Activated T-cell treated with anti-CD3 and anti-CD28 coated beads, Interleukin-2, amount 50 U/mL, for 72 hours (primary cell): ENCODE results near the gene PCK2. TPM values are rescaled to one million over a fixed set of nuclear protein-coding genes. Genes with fewer than 3 reads are reported as not detected.

Source experiments
- ATAC-seq, 2 donors: fragments of 150-1000 bp; cut with Tn5 transposase; replicated peaks in 1 of 2; 2 replicates each; pipeline ENCODE4 v1.10.0; 2021; ENCODE audit warnings: moderate library complexity in 2 of 2, mild to moderate bottlenecking in 1 of 2
- DNase-seq, 2 donors: peaks; one replicate each; pipeline ENCODE4 v3.0.0; 2021 to 2022; ENCODE audit warnings: mixed read lengths in 1 of 2
- H3K27ac Mint-ChIP-seq: one replicate; pipeline ENCODE4 v1.8.0; 2022; ENCODE audit warnings: mild to moderate bottlenecking, moderate library complexity, mixed read lengths
- H3K27me3 Mint-ChIP-seq: one replicate; pipeline ENCODE4 v1.8.0; 2022; ENCODE audit warnings: low read depth, mixed read lengths
- H3K36me3 Mint-ChIP-seq, 2 donors: one replicate each; pipeline ENCODE4 v1.8.0; 2022; ENCODE audit warnings: mixed read lengths in 2 of 2, mild to moderate bottlenecking in 1 of 2; ENCODE audit not compliant: insufficient read depth in 2 of 2
- H3K4me1 Mint-ChIP-seq: one replicate; pipeline ENCODE4 v1.8.0; 2022; ENCODE audit warnings: low read depth, mixed read lengths
- H3K4me3 Mint-ChIP-seq, 2 donors: one replicate each; pipeline ENCODE4 v1.8.0; 2022; ENCODE audit warnings: mild to moderate bottlenecking in 2 of 2, mixed read lengths in 2 of 2, moderate library complexity in 2 of 2
- H3K9me3 Mint-ChIP-seq, 2 donors: one replicate each; pipeline ENCODE4 v1.8.0; 2022; ENCODE audit warnings: mixed read lengths in 2 of 2
- total RNA-seq, 2 donors: library from RNA; stranded (reverse); gene quantifications; one replicate each; pipeline ENCODE4 v1.2.3, GENCODE V29; 2022

The PCK2 gene
- total RNA-seq, 2 donors from 2014 or later = 161 to 180 TPM

DNA sequence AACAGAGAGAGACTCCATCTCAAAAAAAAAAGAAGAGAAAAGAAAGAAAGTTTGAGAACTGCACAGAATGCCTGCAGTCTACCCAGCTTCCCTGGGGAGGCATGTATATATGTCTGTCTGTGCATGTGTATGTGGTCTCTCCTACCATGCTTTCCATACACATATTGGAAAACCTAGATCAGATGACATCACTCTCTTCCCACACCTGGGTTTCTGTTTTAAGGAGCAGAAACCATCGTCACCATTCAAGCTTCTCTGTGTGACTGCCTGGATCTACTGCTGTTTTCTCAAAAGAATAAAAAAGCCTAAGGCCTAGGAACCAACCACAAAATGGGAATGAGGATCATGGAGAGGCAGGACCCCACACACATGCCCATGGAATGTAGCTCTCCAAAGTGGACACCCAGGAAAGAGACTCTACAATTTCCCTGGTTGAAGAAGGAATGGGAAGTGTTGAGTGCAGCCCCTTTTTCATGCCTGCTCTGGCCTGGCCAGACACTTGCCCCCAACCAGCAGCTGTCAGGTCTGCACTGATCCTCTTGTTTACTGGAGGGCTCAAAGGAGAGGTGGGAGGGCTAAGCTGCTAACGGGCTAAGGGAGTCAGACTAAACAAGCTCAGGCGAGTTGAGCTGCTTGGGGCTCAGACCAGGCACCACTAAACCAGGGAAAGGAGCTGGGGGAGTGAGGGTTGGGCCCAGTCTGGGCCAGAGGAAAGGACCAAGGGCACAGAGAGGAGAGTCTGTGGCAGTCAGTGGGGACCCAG is 7.7 kb upstream of the PCK2 start:
- H3K27ac Mint-ChIP-seq = no peak overlapping the region
- DNase-seq = no peak

GRCh38 chr14:24087004-24087403 is 7.1 kb upstream of the PCK2 start:
- no peaks in the 10 kb centered on the region for H3K36me3 Mint-ChIP-seq
- no peaks in the 10 kb centered on the region for H3K9me3 Mint-ChIP-seq
- ATAC-seq (no peak), DNase-seq (no peak)
- H3K27me3 Mint-ChIP-seq = no peaks in the 10 kb centered on the region
- peaks cover 12% of the 10 kb centered on the region for H3K4me1 Mint-ChIP-seq
- no peak overlapping the region for H3K27ac Mint-ChIP-seq
- no peak overlapping the region for H3K4me3 Mint-ChIP-seq

More for the DNA sequence above, 7.7 kb upstream of the PCK2 start:
- no peaks in the 10 kb centered on the region for H3K36me3 Mint-ChIP-seq
- H3K27me3 Mint-ChIP-seq = no peaks in the 10 kb centered on the region
- ATAC-seq = no peak
- H3K4me1 Mint-ChIP-seq = peaks cover 15% of the 10 kb centered on the region
- no peak overlapping the region for H3K4me3 Mint-ChIP-seq
- no peaks in the 10 kb centered on the region for H3K9me3 Mint-ChIP-seq

GRCh38 chr14:24088095-24088494 is 6.0 kb upstream of the PCK2 start:
- no peak overlapping the region for H3K27ac Mint-ChIP-seq
- no peaks in the 10 kb centered on the region for H3K9me3 Mint-ChIP-seq
- ATAC-seq (no peak), DNase-seq (no peak)
- peaks cover 15% of the 10 kb centered on the region for H3K4me1 Mint-ChIP-seq
- no peaks in the 10 kb centered on the region for H3K27me3 Mint-ChIP-seq
- no peak overlapping the region for H3K4me3 Mint-ChIP-seq
- H3K36me3 Mint-ChIP-seq = no peaks in the 10 kb centered on the region

GRCh38 chr14:24089890-24090289 is 4.2 kb upstream of the PCK2 start:
- no peaks in the 10 kb centered on the region for H3K27me3 Mint-ChIP-seq
- H3K4me1 Mint-ChIP-seq = peaks cover 23% of the 10 kb centered on the region
- ATAC-seq (no peak), DNase-seq (no peak)
- peaks cover 2 to 3% of the 10 kb centered on the region in 2 donors for H3K36me3 Mint-ChIP-seq
- no peak overlapping the region for H3K27ac Mint-ChIP-seq
- no peaks in the 10 kb centered on the region for H3K9me3 Mint-ChIP-seq
- H3K4me3 Mint-ChIP-seq = no peak overlapping the region

DNA sequence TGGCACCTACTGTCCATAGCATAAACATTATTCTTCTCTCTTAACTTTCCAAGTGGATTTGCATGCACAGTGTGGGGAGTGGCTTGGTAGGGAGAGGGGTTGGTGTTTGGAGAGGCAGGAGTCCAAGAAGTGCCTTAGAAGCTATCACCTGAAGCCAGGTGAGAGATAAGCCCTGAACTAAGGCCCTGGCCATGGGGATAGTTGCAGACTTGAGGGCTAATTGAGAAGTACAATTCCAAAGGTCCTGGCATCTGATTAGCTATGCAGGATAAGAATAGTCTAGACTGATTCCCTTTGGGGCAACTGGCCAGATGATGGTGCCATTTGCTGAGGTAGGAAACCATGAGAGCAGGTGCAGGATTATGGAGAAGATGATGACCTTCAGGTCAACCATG is 2.0 kb upstream of the PCK2 start:
- no peak for DNase-seq
- H3K4me1 Mint-ChIP-seq = peaks cover 39% of the 10 kb centered on the region
- no peak overlapping the region for H3K4me3 Mint-ChIP-seq
- no peak for ATAC-seq
- no peaks in the 10 kb centered on the region for H3K27me3 Mint-ChIP-seq
- H3K9me3 Mint-ChIP-seq = no peaks in the 10 kb centered on the region
- H3K27ac Mint-ChIP-seq = no peak overlapping the region
- H3K36me3 Mint-ChIP-seq = peaks cover 16 to 21% of the 10 kb centered on the region in 2 donors

DNA sequence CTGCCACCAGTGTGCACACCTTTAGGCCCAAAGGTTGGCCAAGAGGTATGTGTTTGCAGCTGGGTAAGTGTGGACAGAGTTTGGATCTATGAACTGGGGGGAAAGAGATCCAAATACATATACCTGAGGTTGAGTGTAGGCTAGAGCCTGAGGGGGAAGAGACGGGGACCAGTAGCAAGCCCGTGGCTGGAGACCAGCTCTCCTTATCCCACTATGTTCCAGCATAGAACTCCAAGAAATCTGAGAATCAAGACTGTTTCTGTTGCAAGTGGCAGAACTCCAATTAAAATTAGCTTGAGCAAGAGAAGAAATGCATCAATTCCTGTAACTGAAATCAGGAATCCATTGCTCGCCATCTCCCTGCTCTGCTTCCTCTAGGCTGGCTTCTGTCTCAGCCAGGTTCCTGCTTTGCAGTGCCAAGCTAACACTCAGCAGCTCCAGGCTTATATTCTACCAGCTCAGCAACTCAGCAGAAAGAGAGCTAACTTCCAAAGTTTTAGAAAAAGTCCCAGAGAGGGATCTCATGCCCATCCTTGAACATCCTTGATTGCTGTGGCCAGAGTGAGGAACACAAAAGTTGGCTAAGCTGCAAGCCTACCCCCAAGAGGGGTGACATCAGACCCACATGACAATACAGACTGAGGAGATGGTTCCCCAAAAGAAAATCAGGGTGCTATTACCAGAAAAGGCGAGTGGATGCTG is 1.5 kb upstream of the PCK2 start:
- no peak for DNase-seq
- peak overlapping the region; percentile 78 for H3K27ac Mint-ChIP-seq
- H3K4me3 Mint-ChIP-seq = peak overlapping the region; percentile 95 to 98
- H3K36me3 Mint-ChIP-seq = peaks cover 16 to 21% of the 10 kb centered on the region in 2 donors
- H3K9me3 Mint-ChIP-seq = no peaks in the 10 kb centered on the region
- H3K27me3 Mint-ChIP-seq = no peaks in the 10 kb centered on the region
- no peak for ATAC-seq
- peaks cover 39% of the 10 kb centered on the region for H3K4me1 Mint-ChIP-seq

- H3K27me3 Mint-ChIP-seq = no peaks in the 10 kb centered on the region
These were observed 757 bp upstream of the PCK2 start for GRCh38 chr14:24093207-24093900.

DNA sequence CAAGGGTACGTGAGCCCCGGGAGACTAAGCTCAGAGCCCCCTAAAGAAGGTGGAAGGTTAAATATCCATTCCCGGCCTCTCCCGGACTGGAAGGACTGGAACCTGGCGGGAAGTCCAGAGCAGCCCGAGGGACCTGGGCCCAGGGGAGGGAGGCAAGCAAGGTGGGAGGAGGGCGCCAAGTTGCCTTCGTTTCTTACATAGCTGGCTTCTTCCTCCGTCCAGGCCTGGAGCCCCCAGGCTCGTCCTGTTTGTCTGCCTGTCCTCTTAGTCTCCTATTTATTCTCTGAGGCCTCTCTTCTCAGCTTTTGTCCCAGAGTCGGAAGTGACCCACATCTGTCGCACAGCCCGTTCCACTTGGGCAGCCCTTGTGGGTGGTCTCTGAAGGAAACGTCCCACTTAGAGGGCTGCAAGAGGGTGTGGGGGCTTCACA is 745 bp downstream of the PCK2 start:
- H3K4me1 Mint-ChIP-seq = peaks cover 39% of the 10 kb centered on the region
- H3K27ac Mint-ChIP-seq = peak overlapping the region; percentile 99
- no peaks in the 10 kb centered on the region for H3K9me3 Mint-ChIP-seq
- peak overlapping the region; percentile 95 to 98 for H3K4me3 Mint-ChIP-seq
- H3K36me3 Mint-ChIP-seq = peaks cover 18 to 31% of the 10 kb centered on the region in 2 donors
- ATAC-seq (no peak), DNase-seq (peak in 1 of 2 donors; percentile 18)
- no peaks in the 10 kb centered on the region for H3K27me3 Mint-ChIP-seq

More at GRCh38 chr14:24093207-24093900, 757 bp upstream of the PCK2 start:
- Mint-ChIP-seq H3K27ac (peak overlapping the region; percentile 78), H3K4me3 (peak overlapping the region; percentile 95 to 98), H3K4me1 (peaks cover 39% of the 10 kb centered on the region), H3K36me3 (peaks cover 16 to 26% of the 10 kb centered on the region in 2 donors), H3K9me3 (no peaks in the 10 kb centered on the region)
- no peak for ATAC-seq
- DNase-seq = no peak

- ATAC-seq (peak; percentile 19 to 53), DNase-seq (peak; percentile 62 to 74)
- Mint-ChIP-seq H3K4me1 (peaks cover 36% of the 10 kb centered on the region), H3K36me3 (peaks cover 18 to 32% of the 10 kb centered on the region in 2 donors), H3K9me3 (no peaks in the 10 kb centered on the region), H3K27ac (peak overlapping the region; percentile 99), H3K4me3 (peak overlapping the region; percentile 95 to 98), H3K27me3 (no peaks in the 10 kb centered on the region)
These were observed 1.4 kb downstream of the PCK2 start for GRCh38 chr14:24095271-24096068.

GRCh38 chr14:24096545-24097181 is 2.6 kb downstream of the PCK2 start:
- H3K4me1 Mint-ChIP-seq = peaks cover 32% of the 10 kb centered on the region
- H3K4me3 Mint-ChIP-seq = peak overlapping the region; percentile 67 to 95
- H3K27ac Mint-ChIP-seq = peak overlapping the region; percentile 62
- peaks cover 20 to 32% of the 10 kb centered on the region in 2 donors for H3K36me3 Mint-ChIP-seq
- ATAC-seq = no peak
- DNase-seq = no peak
- no peaks in the 10 kb centered on the region for H3K27me3 Mint-ChIP-seq
- no peaks in the 10 kb centered on the region for H3K9me3 Mint-ChIP-seq

GRCh38 chr14:24098229-24098926 is 4.3 kb downstream of the PCK2 start:
- H3K27ac Mint-ChIP-seq = no peak overlapping the region
- ATAC-seq = no peak
- H3K27me3 Mint-ChIP-seq = no peaks in the 10 kb centered on the region
- H3K4me1 Mint-ChIP-seq = peaks cover 21% of the 10 kb centered on the region
- DNase-seq = no peak
- no peaks in the 10 kb centered on the region for H3K9me3 Mint-ChIP-seq
- no peak overlapping the region for H3K4me3 Mint-ChIP-seq
- H3K36me3 Mint-ChIP-seq = peaks cover 23 to 43% of the 10 kb centered on the region in 2 donors
